ENCODE measurements around the gene ABLIM2. TPM values are rescaled to one million over a fixed set of nuclear protein-coding genes. Genes with fewer than 3 reads are reported as not detected.

ABLIM2 gene
- polyA plus RNA-seq, 2 of the 4 experiments (the other 2 are of a cell fraction), result 0.21 to 0.40 TPM

GRCh38 chr4:8164687-8165086 is 6.1 kb upstream of the ABLIM2 start:
- 77% methylated on average over 10 of the region's 10 CpGs for WGBS (ENCODE audit: missing lambda C conversion rate)
- ATAC-seq, result no peak
- DNase-seq (ENCODE audit: low read depth in 1 of 2, low spot score in 1 of 2), result no peak
- TF ChIP-seq, protein P1, sequence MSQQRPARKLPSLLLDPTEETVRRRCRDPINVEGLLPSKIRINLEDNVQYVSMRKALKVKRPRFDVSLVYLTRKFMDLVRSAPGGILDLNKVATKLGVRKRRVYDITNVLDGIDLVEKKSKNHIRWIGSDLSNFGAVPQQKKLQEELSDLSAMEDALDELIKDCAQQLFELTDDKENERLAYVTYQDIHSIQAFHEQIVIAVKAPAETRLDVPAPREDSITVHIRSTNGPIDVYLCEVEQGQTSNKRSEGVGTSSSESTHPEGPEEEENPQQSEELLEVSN (IDR thresholded peaks at IDR 0.05; ENCODE audit: borderline replicate concordance, low read depth), result no peak
- TF ChIP-seq ZNF302 (CRISPR knock-in tag; IDR thresholded peaks at IDR 0.05), result no peak
- TF ChIP-seq ATOH8 (CRISPR knock-in tag; IDR thresholded peaks at IDR 0.05; ENCODE audit: low read depth), result no peak
- TF ChIP-seq PBX3 (IDR thresholded peaks at IDR 0.05), result no peak
- TF ChIP-seq NFE2L2 (conservative IDR thresholded peaks at IDR 0.05; ENCODE audit: low read length), result no peak
- TF ChIP-seq, protein P2, sequence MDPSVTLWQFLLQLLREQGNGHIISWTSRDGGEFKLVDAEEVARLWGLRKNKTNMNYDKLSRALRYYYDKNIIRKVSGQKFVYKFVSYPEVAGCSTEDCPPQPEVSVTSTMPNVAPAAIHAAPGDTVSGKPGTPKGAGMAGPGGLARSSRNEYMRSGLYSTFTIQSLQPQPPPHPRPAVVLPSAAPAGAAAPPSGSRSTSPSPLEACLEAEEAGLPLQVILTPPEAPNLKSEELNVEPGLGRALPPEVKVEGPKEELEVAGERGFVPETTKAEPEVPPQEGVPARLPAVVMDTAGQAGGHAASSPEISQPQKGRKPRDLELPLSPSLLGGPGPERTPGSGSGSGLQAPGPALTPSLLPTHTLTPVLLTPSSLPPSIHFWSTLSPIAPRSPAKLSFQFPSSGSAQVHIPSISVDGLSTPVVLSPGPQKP (IDR thresholded peaks at IDR 0.05; ENCODE audit: low read depth, low read length), result no peak
- TF ChIP-seq, protein P3, sequence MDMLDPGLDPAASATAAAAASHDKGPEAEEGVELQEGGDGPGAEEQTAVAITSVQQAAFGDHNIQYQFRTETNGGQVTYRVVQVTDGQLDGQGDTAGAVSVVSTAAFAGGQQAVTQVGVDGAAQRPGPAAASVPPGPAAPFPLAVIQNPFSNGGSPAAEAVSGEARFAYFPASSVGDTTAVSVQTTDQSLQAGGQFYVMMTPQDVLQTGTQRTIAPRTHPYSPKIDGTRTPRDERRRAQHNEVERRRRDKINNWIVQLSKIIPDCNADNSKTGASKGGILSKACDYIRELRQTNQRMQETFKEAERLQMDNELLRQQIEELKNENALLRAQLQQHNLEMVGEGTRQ (IDR thresholded peaks at IDR 0.05), result no peak
- TF ChIP-seq, protein P4, sequence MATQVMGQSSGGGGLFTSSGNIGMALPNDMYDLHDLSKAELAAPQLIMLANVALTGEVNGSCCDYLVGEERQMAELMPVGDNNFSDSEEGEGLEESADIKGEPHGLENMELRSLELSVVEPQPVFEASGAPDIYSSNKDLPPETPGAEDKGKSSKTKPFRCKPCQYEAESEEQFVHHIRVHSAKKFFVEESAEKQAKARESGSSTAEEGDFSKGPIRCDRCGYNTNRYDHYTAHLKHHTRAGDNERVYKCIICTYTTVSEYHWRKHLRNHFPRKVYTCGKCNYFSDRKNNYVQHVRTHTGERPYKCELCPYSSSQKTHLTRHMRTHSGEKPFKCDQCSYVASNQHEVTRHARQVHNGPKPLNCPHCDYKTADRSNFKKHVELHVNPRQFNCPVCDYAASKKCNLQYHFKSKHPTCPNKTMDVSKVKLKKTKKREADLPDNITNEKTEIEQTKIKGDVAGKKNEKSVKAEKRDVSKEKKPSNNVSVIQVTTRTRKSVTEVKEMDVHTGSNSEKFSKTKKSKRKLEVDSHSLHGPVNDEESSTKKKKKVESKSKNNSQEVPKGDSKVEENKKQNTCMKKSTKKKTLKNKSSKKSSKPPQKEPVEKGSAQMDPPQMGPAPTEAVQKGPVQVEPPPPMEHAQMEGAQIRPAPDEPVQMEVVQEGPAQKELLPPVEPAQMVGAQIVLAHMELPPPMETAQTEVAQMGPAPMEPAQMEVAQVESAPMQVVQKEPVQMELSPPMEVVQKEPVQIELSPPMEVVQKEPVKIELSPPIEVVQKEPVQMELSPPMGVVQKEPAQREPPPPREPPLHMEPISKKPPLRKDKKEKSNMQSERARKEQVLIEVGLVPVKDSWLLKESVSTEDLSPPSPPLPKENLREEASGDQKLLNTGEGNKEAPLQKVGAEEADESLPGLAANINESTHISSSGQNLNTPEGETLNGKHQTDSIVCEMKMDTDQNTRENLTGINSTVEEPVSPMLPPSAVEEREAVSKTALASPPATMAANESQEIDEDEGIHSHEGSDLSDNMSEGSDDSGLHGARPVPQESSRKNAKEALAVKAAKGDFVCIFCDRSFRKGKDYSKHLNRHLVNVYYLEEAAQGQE (IDR thresholded peaks at IDR 0.05), result no peak
- TF ChIP-seq CBX2 (IDR thresholded peaks at IDR 0.05; ENCODE audit: borderline replicate concordance, low read depth), result no peak
- TF ChIP-seq POLR2A (IDR thresholded peaks at IDR 0.05; ENCODE audit: low read length), result no peak
- no peak for TF ChIP-seq ZSCAN20 (CRISPR knock-in tag; IDR thresholded peaks at IDR 0.05)
- no peak for TF ChIP-seq RCOR1 (IDR thresholded peaks at IDR 0.05; ENCODE audit: low read depth, low read length)
- TF ChIP-seq HEYL (CRISPR knock-in tag; IDR thresholded peaks at IDR 0.05), result no peak
- no peak for TF ChIP-seq MYC (IDR thresholded peaks at IDR 0.05; ENCODE audit: borderline replicate concordance, low read length)
- TF ChIP-seq FOSB (CRISPR knock-in tag; IDR thresholded peaks at IDR 0.05), result no peak
- TF ChIP-seq CHD2 (IDR thresholded peaks at IDR 0.05; ENCODE audit: low read length, partially characterized antibody), result no peak
- CTCF ChIA-PET, result no interaction called here
- Histone ChIP-seq H3K4me1 (no peaks in the 10 kb centered on the region), H3K27ac (no peak overlapping the region), H3K4me2 (no peak overlapping the region), H3K4me3 (no peak overlapping the region), H3K9me3 (peaks cover 8% of the 10 kb centered on the region)
- POLR2A ChIA-PET, result no interaction called here
- FAIRE-seq, result no peak

GRCh38 chr4:8164194-8164565 is 5.6 kb upstream of the ABLIM2 start:
- ATAC-seq (no peak), FAIRE-seq (no peak), DNase-seq (ENCODE audit: low read depth in 1 of 2, low spot score in 1 of 2) (no peak)
- TF ChIP-seq ATOH8 (CRISPR knock-in tag; IDR thresholded peaks at IDR 0.05; ENCODE audit: low read depth), result no peak
- TF ChIP-seq RFX5 (IDR thresholded peaks at IDR 0.05), result no peak
- no peak for TF ChIP-seq NR3C1 (IDR thresholded peaks at IDR 0.05)
- no peak for TF ChIP-seq MYC (IDR thresholded peaks at IDR 0.05; ENCODE audit: borderline replicate concordance, low read length)
- TF ChIP-seq CHD2 (IDR thresholded peaks at IDR 0.05; ENCODE audit: low read length, partially characterized antibody), result no peak
- no peak for TF ChIP-seq HDAC2 (IDR thresholded peaks at IDR 0.05)
- TF ChIP-seq FOXS1 (CRISPR knock-in tag; IDR thresholded peaks at IDR 0.05), result no peak
- no peak for TF ChIP-seq HOXA7 (CRISPR knock-in tag; IDR thresholded peaks at IDR 0.05)
- H3K27ac ChIP-seq, result no peak overlapping the region
- ChIA-PET CTCF (interaction anchor here (1.1 kb wide), 1 partner anchor 13 kb away, joined by 3 read pairs; no protein-coding TSS in a partner anchor), POLR2A (no interaction called here)
- no peak overlapping the region for H3K4me3 ChIP-seq
- WGBS (ENCODE audit: missing lambda C conversion rate), result 47% methylated on average over 6 of the region's 9 CpGs
- no peaks in the 10 kb centered on the region for H3K4me1 ChIP-seq
- H3K9me3 ChIP-seq, result peaks cover 8% of the 10 kb centered on the region
- H3K4me2 ChIP-seq, result no peak overlapping the region
